ENCODE data around the gene XG. TPM values are rescaled to one million over a fixed set of nuclear protein-coding genes. Genes with fewer than 3 reads are reported as not detected.
"Not testable (repeated sequence)": the region's sequence is repeated elsewhere in the genome, so short reads cannot be mapped to it uniquely, and the experiment has no call there.

The XG gene
- total RNA-seq, 1 donor from 2014 or later: 0.12 TPM

DNA sequence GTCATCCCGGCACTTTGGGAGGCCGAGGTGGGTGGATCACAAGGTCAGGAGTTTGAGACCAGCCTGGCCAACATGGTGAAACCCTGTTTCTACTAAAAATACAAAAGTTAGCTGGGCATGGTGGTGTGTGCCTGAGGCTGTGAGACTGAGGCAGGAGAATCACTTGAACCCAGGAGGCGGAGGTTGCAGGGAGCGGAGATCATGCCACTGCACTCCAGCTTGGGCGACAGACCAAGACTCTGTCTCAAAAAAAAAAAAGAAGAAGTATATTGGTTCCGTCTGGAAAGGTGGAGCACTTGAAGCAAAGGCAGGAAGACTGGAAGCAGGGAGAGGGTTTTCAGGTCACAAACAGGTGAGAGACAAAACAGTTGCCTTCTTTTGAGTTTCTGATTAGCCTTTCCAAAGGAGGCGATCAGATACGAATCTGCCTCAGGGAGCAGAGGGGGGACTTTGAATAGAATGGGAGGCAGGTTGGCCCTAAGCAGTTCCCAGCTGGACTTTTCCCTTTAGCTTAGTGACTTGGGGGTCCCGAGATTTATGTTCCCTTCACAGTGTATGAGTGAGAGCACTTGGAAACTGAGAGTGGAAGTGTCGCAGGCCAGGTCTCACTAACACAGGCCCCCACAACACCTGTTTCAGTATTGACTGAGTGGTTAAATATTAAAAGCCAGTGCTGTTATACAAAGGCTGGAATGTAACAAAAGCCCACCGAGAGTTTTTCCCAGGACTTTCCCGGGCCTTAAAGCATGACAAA lies 28.8 kb downstream of the XG start:
- intact Hi-C loops (cut with micrococcal nuclease): not testable (repeated sequence)

DNA sequence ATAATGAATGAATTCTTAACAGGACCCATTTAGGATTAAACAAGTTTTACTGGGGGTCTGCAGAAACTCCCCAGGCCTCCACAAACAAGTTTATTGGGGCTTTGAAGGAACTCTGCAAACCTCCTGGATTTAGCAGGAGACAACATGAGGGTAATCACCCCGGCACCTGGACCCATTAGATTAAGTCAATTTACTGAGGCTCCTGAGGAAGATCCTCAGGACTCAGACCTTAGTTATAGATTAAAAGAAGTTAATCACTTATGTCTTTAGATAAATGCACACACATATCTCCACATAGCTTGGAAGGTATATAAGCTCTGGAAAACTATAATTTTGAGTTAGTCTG lies 29.4 kb downstream of the XG start:
- intact Hi-C loops (cut with micrococcal nuclease): no loop called here

DNA sequence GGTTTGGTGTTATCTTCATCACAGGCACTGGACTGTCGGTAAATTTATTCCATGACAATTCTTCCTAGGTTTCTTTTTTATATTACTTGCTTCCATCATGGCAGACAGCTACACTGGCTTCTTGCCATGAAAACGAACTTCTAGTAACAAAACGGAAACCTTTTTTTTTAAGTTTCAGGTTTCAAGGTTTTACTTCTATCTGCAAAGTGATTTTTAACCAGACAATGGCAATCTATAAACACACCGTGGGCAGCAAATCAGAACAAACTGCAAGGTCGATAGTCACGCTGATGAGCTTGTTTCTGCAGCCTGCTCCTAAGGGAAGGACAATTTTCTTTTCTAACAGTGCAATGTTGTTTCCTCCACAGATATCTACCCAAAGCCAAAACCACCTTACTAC lies 29.9 kb downstream of the XG start:
- intact Hi-C loops (cut with micrococcal nuclease): no loop called here

DNA sequence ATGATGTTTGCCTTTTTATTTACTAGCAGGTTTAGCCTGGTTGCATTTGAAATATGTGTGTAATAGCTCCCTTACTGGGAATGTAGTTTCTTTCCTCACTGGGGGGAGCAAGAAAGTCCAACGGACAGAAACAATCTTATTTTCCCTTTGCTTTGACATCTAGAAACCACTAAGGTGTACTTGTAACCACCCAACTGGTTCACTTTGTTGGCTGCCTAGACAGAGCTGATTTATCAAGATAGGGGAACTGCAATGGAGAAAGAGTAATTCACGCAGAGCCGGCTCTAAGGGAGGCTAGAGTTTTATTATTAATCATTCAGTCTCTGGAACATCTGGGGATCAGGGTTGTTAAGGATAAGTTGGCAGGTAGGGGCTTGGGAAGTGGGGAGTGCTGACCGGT lies 30.3 kb downstream of the XG start:
- intact Hi-C loops (cut with micrococcal nuclease): no loop called here

DNA sequence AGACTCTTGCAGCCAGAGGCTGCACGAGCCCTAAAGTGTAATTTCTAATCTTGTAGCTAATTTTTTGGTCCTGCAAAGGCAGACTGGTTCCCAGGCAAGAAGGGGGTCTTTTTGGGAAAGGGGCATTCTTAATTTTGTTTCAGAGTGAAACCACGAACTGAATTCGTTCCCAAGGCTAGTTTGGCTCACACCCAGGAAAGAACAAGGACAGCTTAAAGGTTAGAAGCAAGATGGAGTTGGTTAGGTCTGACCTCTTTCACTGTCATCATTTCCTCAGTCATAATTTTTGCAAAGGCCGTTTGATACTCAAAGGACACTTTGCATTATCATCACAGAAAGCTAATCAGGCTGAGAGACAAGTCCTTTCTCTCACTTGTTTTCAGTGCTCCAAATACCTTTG lies 30.9 kb downstream of the XG start:
- intact Hi-C loops (cut with micrococcal nuclease): no loop called here

DNA sequence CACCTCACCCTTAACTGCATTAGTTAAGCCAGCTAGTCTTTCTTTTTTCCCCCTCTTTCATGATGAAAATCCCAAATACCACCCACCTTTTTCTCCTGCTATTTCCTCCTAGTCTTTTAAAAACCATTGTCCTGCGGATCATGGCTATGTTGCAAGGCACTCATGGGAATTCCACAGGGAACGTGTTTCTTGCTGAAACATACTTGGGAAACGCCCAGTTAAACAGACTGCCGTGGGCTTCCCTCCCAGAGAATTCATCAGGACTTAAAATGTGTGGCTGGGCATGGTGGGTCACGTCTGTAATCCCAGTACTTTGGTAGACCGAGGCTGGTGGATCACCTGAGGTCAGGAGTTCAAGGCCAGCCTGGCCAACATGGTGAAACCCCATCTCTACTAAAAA lies 32.2 kb downstream of the XG start:
- intact Hi-C loops (cut with micrococcal nuclease): no loop called here

DNA sequence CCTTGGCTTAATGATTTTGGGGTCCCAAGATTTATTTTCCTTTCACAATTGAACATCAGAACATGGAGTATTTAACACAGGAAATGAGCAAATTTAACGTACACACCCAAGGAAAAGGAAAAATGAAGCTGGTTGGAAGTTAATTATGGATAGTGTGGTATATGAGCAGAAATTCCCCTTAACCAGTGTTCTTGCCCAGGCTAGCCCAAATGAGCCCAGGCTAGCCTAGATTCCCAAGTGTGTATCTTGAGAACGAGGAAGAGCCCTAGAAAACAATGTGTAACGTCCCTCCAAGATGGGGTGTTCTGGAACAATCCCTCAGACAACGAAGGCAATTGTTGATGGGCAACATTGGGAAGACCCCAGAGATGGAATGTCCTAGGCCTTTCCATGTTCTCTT lies 33.7 kb downstream of the XG start:
- intact Hi-C loops (cut with micrococcal nuclease): no loop called here

DNA sequence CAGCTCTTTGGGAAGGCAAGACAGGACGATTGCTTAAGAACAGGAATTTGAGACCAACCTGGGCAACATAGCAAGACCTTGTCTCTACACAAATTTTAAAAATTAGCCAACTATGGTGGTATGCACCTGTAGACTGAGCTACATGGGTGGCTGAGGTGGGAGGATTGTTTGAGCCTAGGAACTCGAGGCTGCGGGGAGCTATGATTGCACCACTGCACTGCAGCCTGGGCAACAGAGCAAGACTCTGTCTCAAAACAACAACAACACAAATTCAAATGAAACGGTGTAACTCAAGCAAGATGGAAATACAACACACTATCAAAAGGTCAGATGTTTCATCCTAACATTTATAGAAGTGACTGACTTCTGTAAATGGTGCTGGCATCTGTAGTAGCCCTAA lies 37.1 kb downstream of the XG start:
- intact Hi-C loops (cut with micrococcal nuclease): no loop called here

DNA sequence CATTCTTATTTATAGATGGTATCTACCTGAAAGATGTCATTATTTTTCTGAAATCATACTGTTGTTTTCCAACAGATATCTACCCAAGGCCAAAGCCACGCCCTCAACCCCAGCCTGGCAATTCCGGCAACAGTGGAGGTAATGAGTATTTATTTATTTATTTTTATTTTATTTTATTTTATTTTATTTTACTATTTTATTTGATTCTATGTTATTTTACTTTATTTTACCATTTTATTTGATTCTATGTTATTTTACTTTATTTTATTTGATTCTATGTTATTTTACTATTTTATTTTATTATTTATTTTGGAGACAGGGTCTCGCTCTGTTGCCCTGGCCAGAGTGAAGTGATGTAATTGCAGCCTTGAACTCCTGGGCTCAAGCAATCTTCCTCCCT lies 37.7 kb downstream of the XG start:
- intact Hi-C loops (cut with micrococcal nuclease): no loop called here

DNA sequence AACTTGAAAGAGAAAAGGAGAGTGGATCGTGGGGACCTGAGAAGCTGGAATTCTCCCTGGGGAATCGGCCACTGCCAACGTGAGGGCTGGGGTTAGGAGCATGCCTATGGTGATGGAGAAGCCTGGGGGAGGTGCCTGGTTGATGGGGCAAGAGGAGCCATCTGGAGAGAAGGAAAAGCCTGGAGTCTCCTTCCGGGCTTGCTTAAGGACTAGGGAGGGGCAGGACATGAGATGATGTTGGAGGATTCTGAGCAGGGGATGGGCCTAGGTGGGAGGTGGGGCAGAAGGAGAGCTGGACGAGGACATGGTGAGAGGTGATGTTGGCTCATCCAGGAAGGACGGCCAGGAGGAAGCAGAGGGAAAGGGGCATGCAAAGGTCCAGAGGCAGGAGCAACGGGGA lies 41.9 kb downstream of the XG start:
- intact Hi-C loops (cut with micrococcal nuclease): no loop called here

DNA sequence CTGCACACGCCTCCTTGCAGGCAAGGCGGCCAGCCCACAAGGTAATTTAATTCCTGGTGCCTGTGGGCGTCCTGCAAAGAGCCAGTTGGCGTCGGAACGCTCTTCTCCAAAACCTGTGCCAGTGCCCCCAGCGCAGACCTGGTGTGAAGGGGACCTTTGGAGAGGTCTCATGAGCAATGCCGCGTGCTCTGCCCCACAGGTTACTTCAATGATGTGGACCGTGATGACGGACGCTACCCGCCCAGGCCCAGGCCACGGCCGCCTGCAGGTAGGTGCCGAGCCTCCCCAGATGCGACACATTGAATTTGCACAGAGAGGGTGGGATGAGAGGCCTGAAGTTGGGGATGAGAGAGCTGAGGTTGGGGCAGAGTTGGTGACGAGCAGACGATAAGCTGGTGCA lies 42.5 kb downstream of the XG start:
- intact Hi-C loops (cut with micrococcal nuclease): no loop called here

DNA sequence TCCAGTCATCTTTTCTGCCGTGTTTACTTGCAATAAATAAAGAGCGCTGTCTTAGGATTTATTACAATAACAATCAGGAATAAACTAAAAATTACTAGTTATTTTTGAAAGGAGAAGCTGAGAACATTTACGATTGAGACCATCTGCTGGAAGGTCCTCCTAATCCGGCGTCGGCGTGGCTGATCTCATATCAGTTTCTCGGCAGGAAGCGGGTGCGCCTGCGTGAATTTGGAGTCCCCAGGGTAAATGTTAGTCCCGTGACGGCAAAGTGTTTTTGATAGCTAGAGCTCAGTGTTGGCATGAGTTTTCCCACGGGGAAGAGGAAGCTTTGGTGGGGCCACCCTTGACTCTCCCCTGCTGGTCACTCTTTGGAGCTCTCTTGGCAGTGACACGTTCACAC lies 45.0 kb downstream of the XG start:
- intact Hi-C loops (cut with micrococcal nuclease): not testable (repeated sequence)

DNA sequence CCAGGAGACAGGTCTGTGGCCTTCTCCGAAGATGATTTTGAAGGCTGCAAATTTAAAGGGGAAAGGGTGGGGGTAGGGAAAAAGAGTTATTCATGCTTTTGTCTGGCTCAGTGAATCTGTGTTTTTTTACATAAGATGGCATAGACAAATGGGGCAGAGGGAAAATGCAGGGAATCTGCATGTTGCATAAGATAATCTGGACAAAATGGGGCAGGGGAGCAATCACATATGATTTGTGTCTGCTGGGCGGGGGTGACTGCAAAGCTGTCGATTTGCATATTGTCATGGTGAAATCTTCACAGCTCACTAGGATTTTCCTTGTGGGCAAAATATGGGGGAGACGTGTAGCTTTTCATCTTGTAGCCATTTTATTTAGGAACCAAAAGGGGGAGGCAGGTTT lies 47.5 kb downstream of the XG start:
- intact Hi-C loops (cut with micrococcal nuclease): no loop called here

DNA sequence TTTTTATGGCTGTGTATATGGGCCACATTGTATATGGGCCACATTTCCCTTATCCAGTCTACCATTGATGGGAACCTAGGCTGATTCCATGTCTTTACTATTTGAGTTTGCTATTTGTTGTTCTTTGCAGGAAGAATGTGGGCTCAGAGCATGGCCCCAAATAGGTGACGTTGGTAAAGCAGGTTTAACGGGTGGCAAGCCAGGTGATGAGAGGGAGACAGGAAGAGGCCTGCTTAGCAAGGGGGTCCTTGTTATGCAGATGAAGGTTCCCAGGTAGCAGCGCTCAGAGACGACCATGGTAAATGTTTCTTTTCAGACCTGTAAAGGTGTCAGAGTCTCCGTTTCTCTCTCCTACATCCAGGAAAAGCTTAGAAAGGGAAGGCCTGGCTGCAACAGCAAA lies 48.1 kb downstream of the XG start:
- intact Hi-C loops (cut with micrococcal nuclease): not testable (repeated sequence)

DNA sequence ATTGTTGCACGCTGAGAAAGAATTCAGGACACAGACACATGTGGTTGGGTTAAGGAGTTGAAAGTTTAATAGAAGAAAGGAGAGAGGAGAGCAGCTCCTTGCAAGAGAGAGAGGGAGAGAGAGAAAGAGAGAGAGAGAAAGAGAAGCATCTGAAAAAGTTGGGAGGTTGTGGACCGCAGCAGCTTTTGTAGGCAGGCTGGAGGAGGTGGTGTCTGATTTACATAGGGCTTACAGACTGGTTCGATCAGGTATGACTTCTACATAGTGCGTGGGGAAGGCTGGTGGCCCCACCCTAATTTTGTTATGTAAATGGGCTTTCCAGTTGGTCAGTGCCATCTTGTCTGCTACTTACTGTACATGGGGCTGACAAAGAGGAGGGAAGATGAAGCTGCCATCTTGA lies 49.4 kb downstream of the XG start:
- intact Hi-C loops (cut with micrococcal nuclease): no loop called here

DNA sequence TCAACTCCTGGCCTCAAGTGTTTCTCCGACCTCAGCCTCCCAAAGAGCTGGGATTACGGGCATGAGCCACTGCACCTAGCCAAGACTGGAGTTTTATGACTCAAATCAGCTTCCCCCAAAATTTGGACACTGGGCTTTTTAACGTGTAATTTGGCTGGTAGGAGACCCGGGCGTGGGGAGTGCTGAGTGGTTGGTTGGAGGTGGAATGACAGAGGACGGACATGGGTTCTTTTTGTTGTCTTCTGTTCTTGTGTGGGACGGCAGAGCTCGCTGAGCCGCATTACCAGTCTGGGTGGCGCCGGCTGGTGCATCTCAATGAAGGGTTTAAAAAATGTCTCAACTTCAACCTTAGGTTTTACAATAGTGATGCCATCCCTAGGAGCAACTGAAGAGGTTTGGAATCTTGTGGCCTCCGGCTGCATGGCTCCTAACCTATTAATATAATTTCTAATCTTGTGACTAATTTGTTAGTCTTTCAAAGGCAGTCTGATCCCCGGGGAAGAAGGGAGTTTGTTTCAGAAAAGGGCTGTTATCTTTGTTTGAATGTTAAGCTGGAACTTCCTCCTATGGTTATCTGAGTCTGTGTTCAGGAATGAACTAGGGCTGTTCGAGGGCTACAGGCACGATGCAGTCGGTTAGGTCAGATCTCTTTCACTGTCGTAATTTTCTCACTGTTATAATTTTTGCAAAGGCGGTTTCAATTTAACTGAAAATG lies 50.7 kb downstream of the XG start:
- intact Hi-C loops (cut with micrococcal nuclease): not testable (repeated sequence)

DNA sequence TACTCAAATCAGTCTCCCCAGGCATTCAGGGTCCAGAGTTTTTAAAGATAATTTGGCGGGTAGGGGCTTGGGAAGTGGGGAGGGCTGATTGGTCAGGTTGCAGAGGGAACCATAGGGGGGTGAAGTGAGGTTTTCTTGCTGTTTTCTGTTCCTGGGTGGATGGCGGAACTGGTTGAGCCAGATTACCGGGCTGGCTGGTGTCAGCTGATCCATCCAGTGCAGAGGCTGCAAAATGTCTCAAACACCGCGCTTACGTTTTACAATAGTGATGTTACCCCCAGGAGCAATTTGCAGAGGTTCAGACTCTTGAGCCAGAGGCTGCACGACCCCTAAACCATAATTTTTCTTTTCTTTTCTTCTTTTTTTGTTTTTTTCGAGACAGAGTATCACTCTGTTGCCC lies 51.6 kb downstream of the XG start:
- intact Hi-C loops (cut with micrococcal nuclease): not testable (repeated sequence)

DNA sequence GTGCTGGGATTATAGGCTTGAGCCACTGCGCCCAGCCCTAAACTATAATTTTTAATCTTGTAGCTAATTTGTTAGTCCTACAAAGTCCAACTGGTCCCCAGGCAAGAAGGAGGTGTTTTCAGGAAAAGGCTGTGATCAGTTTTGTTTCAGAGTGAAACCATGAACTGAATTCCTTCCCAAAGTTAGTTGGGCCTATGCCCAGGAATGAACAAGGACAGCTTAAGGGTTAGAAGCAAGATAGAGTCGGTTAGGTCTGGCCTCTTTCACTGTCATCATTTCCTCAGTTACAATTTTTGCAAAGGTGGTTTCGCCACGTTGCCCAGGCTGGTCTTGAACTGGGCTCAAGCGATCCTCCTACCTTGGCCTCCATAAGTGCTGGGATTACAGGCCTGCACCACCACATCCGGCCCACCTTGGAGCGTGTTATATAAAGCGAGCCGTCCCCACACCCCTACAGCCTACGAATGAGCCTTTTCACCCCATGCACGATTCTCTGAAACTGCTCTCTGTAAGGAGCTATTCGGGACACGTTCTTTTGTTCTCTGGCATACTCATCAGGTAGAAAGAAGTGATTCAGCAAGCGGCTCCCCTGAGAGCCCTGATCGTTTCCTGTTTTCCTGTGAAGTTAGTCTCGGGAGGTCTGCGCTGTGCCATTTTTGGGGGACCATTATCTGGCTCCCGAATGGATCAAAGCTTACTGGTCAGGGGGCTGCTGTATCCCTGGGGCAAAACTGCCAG lies 52.4 kb downstream of the XG start:
- intact Hi-C loops (cut with micrococcal nuclease): not testable (repeated sequence)

DNA sequence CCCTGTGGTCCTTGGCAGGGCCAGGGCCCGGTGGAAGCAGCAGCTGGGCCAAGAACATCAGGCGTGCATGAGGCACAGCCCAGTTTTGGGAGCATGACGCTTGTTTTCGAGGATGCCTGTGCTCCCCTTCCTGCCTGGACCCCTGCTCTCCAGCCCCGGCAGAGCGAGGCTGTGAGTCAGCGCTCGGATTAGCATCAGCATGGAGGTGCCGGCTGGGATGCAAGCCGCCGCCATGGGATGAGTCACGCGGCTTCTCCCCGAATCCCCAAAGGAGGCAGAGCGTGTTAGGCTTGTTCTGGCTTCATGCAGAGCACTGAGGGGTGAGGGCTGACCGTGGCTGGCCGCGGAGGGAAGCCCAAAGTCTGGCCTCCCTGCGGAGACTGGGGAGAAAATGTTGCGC lies 53.0 kb downstream of the XG start:
- intact Hi-C loops (cut with micrococcal nuclease): not testable (repeated sequence)

DNA sequence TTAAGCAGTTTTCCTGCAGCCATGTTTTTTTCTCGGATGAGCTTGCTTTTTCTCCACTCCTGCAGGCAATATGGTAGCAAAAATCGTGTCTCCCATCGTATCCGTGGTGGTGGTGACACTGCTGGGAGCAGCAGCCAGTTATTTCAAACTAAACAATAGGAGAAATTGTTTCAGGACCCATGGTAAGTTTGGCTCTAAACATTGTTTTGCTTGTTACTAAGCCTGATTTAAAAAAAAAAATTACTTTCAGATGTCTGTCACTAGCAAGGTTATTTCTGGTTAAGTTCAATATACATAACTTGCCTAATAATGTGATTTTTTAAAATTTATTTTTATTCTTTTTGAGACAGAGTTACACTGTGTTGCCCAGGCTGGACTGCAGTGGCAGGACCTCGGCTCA lies 59.4 kb downstream of the XG start:
- intact Hi-C loops (cut with micrococcal nuclease): loop anchor here (5.0 kb wide), 1 partner anchor 219 kb away; no protein-coding TSS in a partner anchor

DNA sequence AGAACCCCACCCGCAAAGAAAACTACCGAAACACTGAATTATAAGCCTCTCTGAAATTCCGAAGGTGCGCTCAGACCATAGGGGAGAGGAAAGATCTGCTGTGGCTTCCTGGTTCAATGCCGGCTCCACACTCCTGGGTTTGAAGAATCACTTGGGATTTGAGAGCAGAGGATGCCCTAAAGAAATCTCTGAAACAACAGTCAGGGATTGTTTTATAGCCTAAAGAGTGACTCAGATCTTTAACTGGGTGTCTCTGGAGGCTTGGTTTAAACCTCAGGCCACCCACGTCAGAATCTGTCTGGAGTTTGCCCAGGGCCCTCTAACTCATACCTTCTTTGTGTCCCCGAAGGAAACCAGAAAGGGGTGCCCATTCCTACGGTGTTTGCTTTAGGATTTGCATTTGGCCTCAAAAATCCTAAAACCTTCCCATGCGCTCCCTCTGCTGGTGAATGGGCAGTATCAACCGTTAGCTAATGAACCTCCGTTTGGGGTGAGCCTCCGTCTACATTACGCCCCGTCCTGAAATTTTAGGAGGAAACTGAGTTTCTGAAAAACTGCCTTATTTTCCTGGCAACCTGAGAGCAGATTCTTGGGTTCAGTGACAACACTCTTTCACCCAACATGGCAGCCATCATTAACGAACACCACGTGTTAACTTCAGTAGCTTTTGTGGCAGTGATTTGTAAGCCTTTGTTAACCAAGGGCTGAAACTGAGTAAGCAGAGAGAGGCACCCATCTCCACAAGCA lies 60.5 kb downstream of the XG start:
- intact Hi-C loops (cut with micrococcal nuclease): loop anchor here (1.0 to 5.0 kb wide), 3 partner anchors 168 to 1164 kb away; no protein-coding TSS in a partner anchor

DNA sequence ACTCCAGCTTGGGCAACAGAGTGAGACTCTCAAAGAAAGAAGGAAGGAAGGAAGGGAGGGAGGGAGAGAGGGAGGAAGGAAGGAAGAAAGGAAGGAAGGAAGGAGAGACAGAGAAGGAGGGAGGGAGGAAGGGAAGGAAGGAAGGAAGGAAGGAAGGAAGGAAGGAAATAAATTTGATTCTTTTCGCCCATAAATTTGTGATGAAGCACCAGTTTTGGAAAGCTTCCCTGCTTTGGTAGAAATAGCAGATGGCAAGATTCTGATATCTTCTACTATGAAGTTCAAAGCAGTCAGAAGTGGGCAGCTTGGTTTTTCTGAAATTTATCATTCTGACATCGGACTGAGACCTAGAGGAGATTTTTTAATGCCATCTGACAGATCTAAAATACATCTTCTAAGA lies 65.2 kb downstream of the XG start:
- intact Hi-C loops (cut with micrococcal nuclease): no loop called here
